Measurements from ENCODE around the gene PSMA7.

PSMA7 gene

DNA sequence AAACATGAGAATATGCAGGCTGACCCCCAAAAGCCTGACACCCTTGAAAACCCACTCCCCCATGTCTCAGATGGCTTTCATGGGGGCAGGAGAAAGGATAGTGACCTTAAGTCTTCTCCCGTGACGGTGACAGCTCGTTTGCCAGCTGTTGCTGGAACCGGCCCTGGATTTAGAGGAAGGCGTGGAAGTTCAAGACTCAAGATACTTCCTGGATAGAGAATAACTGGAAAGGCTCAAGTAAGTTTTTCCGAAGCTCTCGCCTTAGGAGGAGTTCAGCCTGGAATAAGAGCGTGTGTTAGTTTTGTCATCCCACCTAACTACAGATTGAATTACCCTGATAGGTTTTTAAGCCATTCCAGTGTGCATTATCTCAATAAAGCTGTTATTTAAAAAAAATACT is 28.1 kb upstream of the PSMA7 start:
- no peak for DNase-seq (ENCODE audit: low spot score)

DNA sequence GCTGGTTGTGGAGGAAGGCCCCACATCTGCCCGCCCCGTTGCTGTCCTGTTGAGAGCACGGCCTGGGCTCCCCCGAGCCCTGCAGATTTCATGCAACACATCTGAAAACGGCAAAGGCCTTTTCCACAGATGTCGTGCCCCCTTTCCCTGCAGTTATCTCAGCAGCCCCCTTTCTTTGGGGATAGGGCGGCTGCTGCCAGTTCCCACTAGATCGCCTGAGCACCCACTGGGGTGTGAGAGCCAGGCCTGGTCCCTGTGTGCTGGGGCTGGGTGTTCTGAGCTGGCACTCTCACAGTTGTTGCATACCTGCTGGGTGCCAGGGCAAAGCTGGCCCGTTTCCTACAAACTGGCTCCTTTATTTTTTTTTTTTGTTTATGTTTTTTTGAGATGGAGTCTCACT is 27.3 kb upstream of the PSMA7 start:
- DNase-seq (ENCODE audit: low spot score), result no peak

DNA sequence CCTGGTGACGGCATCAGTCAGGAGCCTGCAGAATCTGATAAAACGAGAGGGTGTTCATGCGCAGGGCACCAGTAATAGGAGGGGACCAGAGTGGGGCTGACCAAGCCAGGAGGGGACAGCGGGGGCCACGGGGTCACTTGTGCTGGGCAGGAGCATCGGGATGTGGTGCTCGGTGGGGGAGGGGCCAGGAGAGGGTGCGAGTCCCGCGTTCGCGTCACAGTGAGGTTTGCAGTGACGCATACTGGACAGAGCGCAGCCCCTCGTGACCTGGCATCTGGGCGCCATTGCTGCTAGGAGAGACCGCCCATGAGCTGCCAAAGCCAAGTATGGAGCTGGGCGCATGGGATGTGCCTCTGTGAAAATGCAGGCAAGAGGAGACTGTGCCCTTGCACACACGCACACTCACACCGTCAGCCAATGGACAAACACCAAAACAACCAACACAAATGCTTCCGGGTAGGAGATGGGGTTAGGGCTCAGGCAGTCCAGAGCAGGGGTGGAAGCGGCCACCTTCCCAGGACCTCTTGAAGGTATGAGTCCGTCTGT is 25.8 kb upstream of the PSMA7 start:
- DNase-seq (ENCODE audit: low spot score), result no peak

DNA sequence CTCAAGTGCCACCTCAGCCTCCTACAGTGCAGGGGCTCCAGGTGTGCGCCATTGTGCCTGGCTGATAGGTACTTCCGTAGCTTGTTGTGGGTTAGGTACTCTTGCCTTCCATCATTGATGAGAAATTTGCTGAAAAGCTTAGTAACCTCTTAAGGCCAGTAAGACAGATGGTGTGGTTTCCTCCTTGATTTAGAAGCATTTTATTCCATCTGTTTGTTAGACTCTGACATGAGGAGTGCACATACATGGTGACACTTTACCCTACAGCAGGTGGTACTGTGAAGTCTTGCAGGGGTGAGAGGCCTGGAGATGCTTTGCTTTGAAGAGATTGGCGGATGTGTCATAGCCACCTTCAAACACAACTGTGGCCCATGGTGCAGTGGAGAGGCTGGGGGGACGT is 24.9 kb upstream of the PSMA7 start:
- DNase-seq (ENCODE audit: low spot score), result no peak

DNA sequence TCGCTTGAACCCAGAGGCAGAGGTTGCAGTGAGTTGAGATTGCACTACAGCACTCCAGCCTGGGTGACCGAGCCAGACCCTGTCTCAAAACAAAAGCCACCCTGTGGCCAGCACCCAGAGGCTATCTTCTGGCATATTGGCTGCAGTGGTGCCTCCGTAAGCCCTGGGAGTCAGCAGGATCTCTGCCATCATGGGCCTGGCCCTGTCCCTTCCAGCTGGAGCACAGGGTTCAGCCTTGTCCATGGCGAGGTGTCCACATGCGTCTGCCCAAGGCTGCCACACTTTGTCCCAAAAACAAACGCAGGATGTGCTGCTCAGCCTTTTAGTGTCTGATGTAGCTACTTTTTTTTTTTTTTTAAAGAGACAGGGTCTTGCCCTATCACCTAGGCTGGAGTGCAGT is 24.3 kb upstream of the PSMA7 start:
- DNase-seq (ENCODE audit: low spot score), result no peak

DNA sequence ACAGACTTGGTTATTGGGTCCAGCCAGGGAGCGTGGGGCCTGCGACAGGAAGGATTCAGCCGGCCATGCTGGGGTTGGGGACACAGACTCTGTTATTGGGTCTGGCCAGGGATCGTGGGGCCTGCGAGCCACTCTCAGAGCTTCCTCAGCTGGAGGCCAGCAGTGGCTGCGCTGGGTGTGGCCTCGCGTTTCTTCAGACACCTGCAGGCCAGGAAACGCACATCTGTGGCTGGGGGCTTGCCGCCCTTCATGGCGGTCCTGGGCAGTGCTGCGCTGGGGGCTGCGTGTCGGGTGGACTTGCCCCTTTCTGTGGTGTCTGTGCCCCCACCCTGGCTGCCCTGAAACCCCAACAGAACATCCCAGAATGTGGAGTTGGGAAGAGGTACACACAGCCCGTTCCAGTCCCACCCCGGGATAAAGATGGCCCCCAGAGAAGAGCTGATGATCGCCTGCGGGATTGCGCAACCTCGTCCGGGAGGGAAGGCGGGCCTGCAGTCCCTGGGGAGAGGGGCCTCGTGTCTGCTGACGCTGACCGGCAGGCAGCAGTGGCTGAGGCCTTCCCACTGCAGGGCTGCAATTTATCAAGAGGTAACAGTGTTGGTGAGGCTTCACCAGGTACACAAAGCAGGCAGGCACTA is 22.7 kb upstream of the PSMA7 start:
- no peak for DNase-seq (ENCODE audit: low spot score)

DNA sequence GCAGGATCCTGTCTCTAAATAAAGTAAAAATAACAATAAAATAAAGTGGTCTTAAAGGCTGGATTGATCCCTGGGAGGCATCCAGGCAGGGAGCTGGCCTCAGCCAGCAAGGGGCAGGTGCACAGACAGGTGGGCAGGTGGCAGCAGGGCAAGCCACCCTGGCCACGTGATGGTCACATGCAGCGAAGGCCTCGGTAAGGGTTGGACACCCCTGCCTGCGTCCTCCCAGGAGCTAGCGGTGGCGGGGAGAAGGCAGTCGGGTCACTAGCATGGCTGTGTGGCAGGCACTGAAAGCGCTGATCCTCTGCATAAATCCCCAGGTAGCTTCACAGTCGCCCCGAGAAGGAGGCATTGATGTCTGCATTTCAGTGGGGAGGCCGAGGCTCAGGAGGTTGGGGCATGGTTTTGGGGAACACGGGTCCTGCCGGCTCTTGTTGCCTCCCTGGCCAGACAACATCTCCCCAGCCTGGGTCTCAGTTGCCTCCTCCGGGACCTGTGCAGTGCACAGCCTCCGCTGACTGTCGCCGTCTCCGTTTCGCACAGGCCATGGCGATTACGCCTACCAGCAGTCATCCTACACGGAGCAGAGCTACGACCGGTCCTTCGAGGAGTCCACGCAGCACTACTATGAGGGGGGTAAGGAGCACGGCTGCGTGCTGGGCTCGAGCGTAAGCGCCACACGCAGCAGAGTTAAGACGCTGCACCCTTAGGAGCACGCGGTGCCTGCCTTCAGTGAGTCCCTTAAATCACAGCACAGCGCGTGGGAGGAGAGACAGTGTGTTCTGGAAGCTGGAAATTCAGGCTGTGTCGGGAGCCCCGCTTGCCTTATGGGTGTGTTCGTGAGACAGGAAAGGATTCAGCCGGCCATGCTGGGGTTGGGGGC is 21.9 kb upstream of the PSMA7 start:
- no peak for DNase-seq (ENCODE audit: low spot score)

DNA sequence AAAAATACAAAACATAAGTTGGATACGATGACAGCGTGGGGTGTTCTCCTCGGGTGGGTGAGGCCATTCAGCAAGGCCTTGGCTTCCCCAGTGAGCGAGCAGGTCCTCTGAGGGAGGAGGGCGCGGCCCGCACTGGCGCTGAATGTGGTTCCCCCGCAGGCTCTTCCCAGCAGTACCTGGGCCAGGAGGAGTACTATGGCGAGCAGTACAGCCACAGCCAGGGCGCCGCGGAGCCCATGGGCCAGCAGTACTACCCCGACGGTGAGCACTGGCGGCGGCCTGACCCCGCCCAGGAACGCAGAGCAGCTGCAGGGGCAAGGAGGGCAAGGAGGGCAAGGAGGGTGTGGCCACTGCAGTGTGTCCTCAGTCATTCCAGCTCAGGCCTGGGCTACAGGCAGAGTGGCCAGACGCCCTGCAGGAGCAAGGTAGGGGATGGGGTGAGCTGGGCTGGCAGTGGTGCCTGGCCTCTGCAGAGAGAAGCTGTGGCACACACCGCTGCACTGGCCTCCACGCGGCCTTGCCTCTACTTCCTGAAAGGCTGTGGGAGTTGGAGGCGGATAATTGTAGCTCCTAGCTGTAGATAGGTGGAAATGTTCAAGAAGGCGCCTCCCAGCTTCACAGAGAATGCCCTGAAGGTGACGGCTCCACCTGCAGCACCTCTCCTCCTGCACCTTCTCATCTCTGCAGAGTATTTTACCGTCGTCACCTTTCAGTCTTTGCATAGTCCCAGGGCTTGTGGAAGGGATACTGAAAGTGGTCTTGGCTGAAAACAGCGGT is 21.0 kb upstream of the PSMA7 start:
- no peak for DNase-seq (ENCODE audit: low spot score)

DNA sequence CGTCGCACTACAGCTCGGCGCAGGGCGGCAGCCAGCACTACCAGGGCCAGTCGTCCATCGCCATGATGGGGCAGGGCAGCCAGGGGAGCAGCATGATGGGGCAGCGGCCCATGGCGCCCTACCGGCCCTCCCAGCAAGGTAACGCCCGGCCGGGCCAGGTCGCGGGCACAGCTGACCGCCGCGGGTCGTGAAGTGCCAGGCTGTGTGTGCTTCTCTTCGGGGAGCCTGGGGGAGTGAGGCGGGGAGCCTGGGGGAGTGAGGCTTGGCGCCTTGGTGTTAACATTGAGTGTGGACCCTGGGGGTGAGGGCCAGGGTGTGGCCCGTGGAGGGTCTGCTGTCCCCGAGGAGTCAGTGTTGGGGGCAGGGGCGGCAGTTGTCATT is 20.3 kb upstream of the PSMA7 start:
- DNase-seq (ENCODE audit: low spot score), result no peak

DNA sequence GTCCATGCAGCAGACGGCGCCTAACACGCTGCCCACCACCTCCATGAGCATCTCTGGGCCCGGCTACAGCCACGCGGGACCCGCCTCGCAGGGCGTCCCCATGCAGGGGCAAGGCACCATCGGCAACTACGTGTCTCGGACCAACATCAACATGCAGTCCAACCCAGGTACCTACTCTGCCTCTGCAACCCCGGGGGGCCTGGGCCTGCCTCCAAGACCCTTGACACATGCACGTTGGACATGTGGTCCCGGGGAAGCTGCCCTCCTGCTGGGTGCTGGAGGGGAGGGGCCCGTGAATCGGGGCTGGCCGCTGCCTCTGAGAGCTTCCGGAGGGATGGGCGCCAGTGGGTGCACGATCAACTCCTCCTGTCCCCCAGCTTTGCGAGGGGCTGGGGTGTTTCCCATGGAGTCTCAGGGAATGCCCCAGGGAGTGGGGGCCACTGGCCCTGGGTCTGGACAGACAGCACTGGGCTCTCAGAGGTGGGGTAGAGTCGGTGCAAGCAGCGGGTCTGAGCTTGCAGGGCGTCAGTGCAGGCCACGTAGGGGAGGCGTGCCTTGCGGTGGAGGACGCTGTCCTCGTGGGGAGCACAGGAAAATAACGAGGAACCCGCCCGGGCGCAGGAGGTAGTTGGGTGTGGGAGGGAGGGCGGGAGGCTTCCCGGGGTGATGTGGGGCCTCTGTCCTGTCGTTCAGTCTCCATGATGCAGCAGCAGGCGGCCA is 19.7 kb upstream of the PSMA7 start:
- DNase-seq (ENCODE audit: low spot score), result no peak

DNA sequence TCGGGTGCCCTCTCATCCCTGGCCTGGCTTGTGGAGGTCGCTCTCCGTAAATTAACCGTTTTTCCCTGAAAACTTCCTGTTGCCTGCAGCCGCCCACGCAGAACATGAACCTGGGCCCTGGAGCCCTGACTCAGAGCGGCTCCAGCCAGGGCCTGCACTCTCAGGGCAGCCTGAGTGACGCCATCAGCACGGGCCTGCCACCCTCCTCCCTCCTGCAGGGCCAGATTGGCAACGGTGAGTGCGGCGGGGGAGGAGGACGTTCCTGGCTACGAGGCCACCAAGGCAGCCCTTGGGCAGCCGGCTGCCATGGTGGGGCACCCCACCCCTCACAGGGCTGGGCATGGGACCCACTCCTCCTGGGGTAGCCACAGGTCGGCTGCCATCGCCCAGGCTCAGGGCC is 18.2 kb upstream of the PSMA7 start:
- no peak for DNase-seq (ENCODE audit: low spot score)

DNA sequence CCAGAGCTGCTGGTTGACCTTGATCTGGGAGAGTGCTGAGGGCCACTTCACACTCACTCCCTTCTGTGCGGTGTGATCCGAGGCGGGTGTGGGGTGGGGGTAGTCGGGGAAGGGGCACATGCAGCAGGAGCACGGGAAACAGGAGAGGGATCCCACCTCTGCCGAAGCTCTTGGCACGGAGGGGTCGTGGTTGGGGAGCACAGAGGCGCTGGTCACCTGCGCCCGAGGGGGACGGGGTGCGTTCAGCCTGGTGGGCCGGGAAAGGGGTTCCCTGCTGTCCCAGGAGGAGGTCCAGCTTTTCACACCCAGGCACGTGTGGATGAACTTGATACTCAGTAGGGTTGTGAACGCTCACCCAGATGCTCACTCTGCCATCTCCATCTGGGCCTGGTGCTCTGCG is 17.7 kb upstream of the PSMA7 start:
- no peak for DNase-seq (ENCODE audit: low spot score)

DNA sequence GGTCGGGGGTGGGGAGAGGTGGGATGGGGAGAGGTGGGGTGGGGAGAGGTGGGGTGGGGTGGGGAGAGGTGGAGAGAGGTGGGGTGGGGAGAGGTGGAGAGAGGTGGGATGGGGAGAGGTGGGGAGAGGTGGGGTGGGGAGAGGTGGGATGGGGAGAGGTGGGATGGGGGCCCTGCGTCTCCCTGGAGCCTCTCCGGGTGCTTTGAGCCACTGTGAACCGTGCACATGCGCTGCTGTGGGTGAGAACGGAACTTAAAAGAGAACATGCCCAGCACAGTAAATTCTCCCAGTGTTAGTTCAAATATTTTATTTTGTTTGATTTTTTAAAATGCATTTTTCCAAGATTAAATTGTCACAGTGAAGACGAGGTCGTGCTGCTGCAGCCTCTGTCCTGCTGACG is 17.1 kb upstream of the PSMA7 start:
- no peak for DNase-seq (ENCODE audit: low spot score)

DNA sequence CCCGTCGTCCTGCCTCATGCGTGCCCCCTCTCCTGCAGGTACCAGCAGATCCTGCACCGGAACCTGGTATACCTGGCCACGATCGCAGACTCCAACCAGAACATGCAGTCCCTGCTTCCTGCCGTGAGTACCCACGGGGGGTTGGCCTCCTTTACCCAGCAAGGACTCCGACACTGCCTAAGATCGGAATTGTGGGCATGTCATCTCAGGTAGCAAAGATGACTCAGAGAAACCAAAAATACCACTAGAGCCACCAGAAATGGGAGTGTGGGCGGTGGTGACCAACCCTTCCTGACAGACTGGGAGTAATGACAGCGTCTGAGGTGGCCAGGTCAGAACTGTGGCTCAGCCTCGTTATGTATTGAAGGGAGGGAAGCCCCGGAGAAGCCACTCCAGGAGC is 16.6 kb upstream of the PSMA7 start:
- DNase-seq (ENCODE audit: low spot score), result peak; percentile 31

DNA sequence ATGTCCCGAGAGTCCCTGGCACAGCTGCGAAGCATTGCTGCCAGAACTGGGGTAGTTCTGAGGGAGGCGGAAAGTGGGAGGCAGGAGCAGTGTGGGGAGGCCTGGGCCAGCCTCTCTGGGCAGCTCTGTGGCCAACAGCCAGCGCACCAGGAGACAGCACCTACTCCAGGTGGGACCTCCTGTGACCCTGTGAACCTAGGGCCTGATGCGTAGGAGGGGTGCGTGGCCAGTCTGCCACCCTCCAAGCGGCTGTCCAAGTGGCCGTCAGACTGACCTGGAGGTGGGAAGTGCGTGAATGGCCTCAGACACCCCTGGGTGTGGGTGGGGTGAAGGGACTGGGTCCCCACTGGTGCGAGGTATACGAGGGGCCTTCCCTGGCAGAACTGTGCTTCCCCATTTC is 15.9 kb upstream of the PSMA7 start:
- no peak for DNase-seq (ENCODE audit: low spot score)

DNA sequence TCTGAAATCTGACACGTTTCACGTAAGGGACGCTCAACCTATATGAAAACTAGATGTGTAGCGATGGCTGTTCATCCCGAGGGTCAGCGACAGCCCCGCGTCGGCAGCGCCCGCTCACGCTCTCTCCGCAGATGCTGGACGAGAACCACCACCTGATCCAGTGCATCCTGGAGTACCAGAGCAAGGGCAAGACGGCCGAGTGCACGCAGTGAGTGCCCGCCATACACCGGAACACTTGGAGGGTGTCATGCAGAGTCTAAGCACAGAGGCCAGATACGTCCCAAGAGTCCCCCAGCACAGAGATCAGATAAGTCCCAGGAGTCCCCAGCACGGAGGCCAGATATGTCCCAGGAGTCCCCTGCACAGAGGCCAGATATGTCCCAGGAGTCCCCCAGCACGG is 15.3 kb upstream of the PSMA7 start:
- no peak for DNase-seq (ENCODE audit: low spot score)

DNA sequence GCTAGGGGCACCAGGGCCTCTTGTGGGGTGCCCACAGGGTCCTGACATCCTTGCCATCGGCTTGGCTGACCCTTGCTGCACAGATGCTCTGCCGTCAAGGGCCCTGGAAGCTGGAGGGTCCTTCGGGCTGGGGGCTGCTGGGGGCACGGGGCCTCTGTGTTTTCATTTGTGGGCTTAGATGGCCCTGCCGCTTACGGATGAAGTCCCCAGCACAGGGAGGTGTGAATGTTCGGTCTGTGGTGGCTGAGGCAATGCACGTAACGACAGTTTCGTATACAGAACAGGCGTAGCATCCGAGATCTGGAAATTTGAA is 14.8 kb upstream of the PSMA7 start:
- no peak for DNase-seq (ENCODE audit: low spot score)

DNA sequence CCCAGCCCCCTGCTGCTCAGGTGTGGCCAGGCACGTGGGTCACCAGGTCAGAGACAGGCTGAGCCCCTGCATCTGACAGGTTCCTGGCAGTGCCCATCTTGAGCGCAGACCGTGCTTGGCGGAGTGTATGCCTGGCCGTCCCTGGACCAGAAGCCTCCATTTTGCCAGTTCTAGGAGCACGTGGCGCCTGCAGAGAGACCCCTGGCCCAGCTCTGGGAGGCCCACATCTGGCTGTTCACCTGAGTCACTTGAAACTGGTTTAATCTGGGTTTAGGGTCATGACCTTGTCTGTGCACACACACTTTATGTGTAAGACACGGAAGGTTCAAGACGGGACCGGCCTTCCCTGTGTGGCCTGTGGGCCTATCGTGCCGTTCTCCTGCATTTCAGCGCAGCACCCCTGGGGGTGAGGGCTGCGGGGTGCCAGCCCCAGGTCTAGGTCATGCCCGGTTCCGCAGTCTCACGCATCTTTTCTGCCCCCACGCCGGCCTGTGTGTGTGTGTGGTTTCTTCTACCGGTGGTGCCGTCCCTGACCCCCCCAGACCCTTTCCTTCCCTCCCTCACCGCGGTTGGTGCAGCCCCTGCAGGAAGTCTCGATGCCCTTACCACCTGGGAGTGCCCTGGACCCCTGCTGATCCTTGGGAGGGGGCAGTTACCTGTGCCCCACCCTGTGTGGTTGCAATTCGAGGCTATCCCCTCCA is 14.3 kb upstream of the PSMA7 start:
- no peak for DNase-seq (ENCODE audit: low spot score)

DNA sequence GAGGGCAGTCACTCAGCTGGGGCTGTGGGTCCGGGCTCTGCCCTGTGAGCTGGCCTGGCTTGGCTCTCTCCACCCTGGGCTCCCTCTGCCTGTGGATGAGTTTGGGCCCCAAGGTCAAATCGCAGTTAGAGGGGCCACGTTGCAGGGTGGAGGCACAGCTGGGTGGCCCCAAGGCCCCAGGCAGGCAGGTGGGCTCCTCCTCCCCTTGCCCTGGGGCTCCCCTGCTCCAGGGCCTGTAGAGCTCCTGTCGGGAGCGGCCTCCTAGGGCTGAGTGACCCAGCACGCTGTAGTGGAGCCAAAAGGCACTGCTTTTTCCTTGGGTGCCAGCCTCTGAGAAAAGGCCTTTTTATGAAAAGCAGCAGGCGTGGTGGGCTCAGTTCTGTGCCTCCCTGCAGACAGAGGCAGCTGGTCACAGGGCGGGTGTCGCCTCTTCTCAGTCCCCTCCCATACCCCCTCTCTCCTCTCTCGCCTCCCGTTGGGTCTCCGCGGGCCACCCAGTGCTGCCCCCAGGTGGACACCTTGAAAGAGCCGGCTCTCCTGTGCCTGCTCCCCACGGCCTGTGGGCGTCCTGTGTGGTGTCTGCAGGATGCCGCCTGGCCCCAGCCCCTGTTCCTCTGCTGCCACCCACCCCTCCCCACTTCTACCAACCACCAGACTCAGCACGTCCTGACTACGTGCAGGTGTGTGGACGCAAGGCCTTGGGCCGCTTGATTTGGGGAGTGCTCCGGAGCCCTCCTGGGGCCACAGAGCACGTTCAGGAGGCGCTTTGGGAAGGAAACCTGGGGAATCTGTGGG is 13.6 kb upstream of the PSMA7 start:
- peak; percentile 66 for DNase-seq (ENCODE audit: low spot score)

DNA sequence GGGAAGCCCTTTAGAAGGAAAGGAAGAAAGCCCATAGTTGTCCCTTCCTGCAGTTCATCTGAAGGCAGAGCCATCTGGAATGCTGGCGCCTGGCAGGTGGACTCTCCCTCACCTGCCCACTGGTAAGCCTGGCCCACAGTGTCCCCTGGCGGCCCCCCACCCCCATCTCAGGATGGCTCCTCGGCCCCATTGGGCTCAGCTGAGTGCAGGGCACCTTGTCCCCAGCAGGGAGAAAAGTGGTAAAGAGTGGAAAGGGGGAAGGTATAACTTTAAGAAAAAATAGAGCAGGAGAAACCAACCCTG is 13.0 kb upstream of the PSMA7 start:
- DNase-seq (ENCODE audit: low spot score), result no peak

Measured in CD4-positive, alpha-beta T cell treated with Interleukin-15 for 4 hours (primary cell).